ENCODE data around the gene PLA2G7.
"Not testable (repeated sequence)": the region's sequence is repeated elsewhere in the genome, so short reads cannot be mapped to it uniquely, and the experiment has no call there.

The PLA2G7 gene

GRCh38 chr6:46734867-46735719 is at the start of gene PLA2G7:
Gene PLA2G7, minus strand, starts transcription at chr6:46735375. Its CDS starts 12,484 bp downstream, at chr6:46722891.
- no peak for DNase-seq (ENCODE audit: low read depth, low spot score)

- DNase-seq (ENCODE audit: low read depth, low spot score): no peak
These were observed 49.4 kb upstream of the PLA2G7 start for GRCh38 chr6:46784535-46784934.

GRCh38 chr6:46781478-46782378 is 46.6 kb upstream of the PLA2G7 start:
- no peak for DNase-seq (ENCODE audit: low read depth, low spot score)

- no peak for DNase-seq (ENCODE audit: low read depth, low spot score)
These were observed 42.5 kb upstream of the PLA2G7 start for GRCh38 chr6:46777476-46778346.

- no peak for DNase-seq (ENCODE audit: low read depth, low spot score)
These were observed 41.0 kb upstream of the PLA2G7 start for GRCh38 chr6:46776070-46776712.

GRCh38 chr6:46774736-46775135 is 39.6 kb upstream of the PLA2G7 start:
- not testable (repeated sequence) for DNase-seq (ENCODE audit: low read depth, low spot score)

- DNase-seq (ENCODE audit: low read depth, low spot score): no peak
These were observed 38.2 kb upstream of the PLA2G7 start for GRCh38 chr6:46773201-46773855.

- DNase-seq (ENCODE audit: low read depth, low spot score): no peak
These were observed 37.6 kb upstream of the PLA2G7 start for GRCh38 chr6:46772762-46773161.

- DNase-seq (ENCODE audit: low read depth, low spot score): no peak
These were observed 36.8 kb upstream of the PLA2G7 start for GRCh38 chr6:46772016-46772415.

- no peak for DNase-seq (ENCODE audit: low read depth, low spot score)
These were observed 29.8 kb upstream of the PLA2G7 start for GRCh38 chr6:46764961-46765360.

- DNase-seq (ENCODE audit: low read depth, low spot score): not testable (repeated sequence)
These were observed 29.1 kb upstream of the PLA2G7 start for GRCh38 chr6:46764280-46764679.

- no peak for DNase-seq (ENCODE audit: low read depth, low spot score)
These were observed 28.3 kb upstream of the PLA2G7 start for GRCh38 chr6:46763466-46763865.

- no peak for DNase-seq (ENCODE audit: low read depth, low spot score)
These were observed 25.8 kb upstream of the PLA2G7 start for GRCh38 chr6:46760925-46761324.

- no peak for DNase-seq (ENCODE audit: low read depth, low spot score)
These were observed 24.0 kb upstream of the PLA2G7 start for GRCh38 chr6:46758960-46759753.

GRCh38 chr6:46757214-46757596 is 22.0 kb upstream of the PLA2G7 start:
- DNase-seq (ENCODE audit: low read depth, low spot score): no peak

- DNase-seq (ENCODE audit: low read depth, low spot score): no peak
These were observed 21.5 kb upstream of the PLA2G7 start for GRCh38 chr6:46756469-46757213.

GRCh38 chr6:46755865-46756264 is 20.7 kb upstream of the PLA2G7 start:
- no peak for DNase-seq (ENCODE audit: low read depth, low spot score)

GRCh38 chr6:46751658-46752057 is 16.5 kb upstream of the PLA2G7 start:
- no peak for DNase-seq (ENCODE audit: low read depth, low spot score)

- no peak for DNase-seq (ENCODE audit: low read depth, low spot score)
These were observed 14.6 kb upstream of the PLA2G7 start for GRCh38 chr6:46749731-46750130.
